ENCODE data around the gene GLB1L2.

- TF ChIP-seq CTCF (IDR thresholded peaks at IDR 0.05; ENCODE audit: insufficient read depth, low read length) (no peak), REST (IDR thresholded peaks at IDR 0.05; ENCODE audit: insufficient replicate concordance, low read depth) (no peak), GABPA (IDR thresholded peaks at IDR 0.05; ENCODE audit: low read depth) (no peak)
These were observed 43.3 kb upstream of the GLB1L2 start for GRCh38 chr11:134288486-134288885.
